HepG2 (cell line): Measurements from ENCODE around the gene RUNX2. TPM values are rescaled to one million over a fixed set of nuclear protein-coding genes. Genes with fewer than 3 reads are reported as not detected.

Source experiments
- ATAC-seq: fragments of 200-7000 bp; cut with Tn5 transposase; 3 replicates; pipeline ENCODE4 v1.9.1; 2020; ENCODE audit warnings: mild to moderate bottlenecking, moderate library complexity
- BruUV-seq: library from RNA; stranded (reverse); fragments of 400-500 nt; replicated peaks from 2 replicates; lab custom pipeline; 2021; lab: Mats Ljungman, UMichigan
- CTCF ChIA-PET: fragments of 300-600 bp; formaldehyde crosslinking; extraction: SDS; loops from one replicate; lab custom pipeline; 2021; ENCODE audit warnings: low total read pairs, inconsistent platforms, low intra/inter-chr PET ratio; lab: Yijun Ruan, JAX
- POLR2A ChIA-PET: fragments of 350-600 bp; sonication (Branson Sonifier 250); formaldehyde crosslinking; loops from one replicate; lab custom pipeline; 2020; ENCODE audit warnings: antibody characterized with exemption, inconsistent platforms; lab: Yijun Ruan, JAX
- DNase-seq: peaks from one replicate; pipeline ENCODE4 v3.0.0-alpha.2; 2015; ENCODE audit warnings: low spot score
- FAIRE-seq: peaks from 3 replicates; lab custom pipeline; 2011; peaks lifted over from hg19 to GRCh38; lab: Jason Lieb, UNC
- H2AFZ ChIP-seq: one replicate; pipeline ENCODE4 v1.6.1; 2011; ENCODE audit warnings: low read length, inconsistent platforms
- H3K27ac ChIP-seq: fragments of 300-600 bp; 3 replicates; pipeline ENCODE4 v1.8.0; 2011; ENCODE audit warnings: mixed run types, mild to moderate bottlenecking, mixed read lengths, low read length, inconsistent platforms; ENCODE audit not compliant: insufficient read depth; ENCODE audit errors: extremely low read length
- H3K27me3 ChIP-seq, 2 experiments: fragments of 200-600 bp in 1 of 2; 2 replicates in 1 of 2; 3 replicates in 1 of 2; pipeline versions ENCODE4 v1.6.0 to v1.8.0; 2011; ENCODE audit warnings: low read length in 2 of 2, mild to moderate bottlenecking in 2 of 2, moderate library complexity in 2 of 2, inconsistent platforms in 1 of 2; ENCODE audit not compliant: insufficient read depth in 2 of 2, control insufficient read depth in 1 of 2
- H3K36me3 ChIP-seq, 2 experiments: fragments of 200-600 bp in 1 of 2; replicated peaks in 1 of 2; 2 replicates in 1 of 2; 3 replicates in 1 of 2; pipeline versions ENCODE4 v1.5.1 to v1.8.0; 2011; ENCODE audit warnings: low read length in 2 of 2, inconsistent platforms in 1 of 2; ENCODE audit not compliant: insufficient read depth in 2 of 2, control insufficient read depth in 1 of 2
- H3K4me1 ChIP-seq: 2 replicates; pipeline ENCODE4 v1.5.1; 2012; ENCODE audit warnings: low read length, inconsistent platforms; ENCODE audit not compliant: insufficient read depth
- H3K4me2 ChIP-seq: 2 replicates; pipeline ENCODE4 v1.6.0; 2011; ENCODE audit warnings: low read depth, low read length, inconsistent platforms
- H3K4me3 ChIP-seq, 3 experiments: fragments of 200-600 bp in 1 of 3; sonication (generic), shearing (Covaris generic) in 1 of 3; replicated peaks in 1 of 3; 2 replicates each; pipeline ENCODE4 v1.5.1; 2011 to 2016; ENCODE audit warnings: low read length in 3 of 3, inconsistent platforms in 2 of 3, low read depth in 2 of 3, mild to moderate bottlenecking in 2 of 3, control low read depth in 1 of 3, mixed read lengths in 1 of 3; ENCODE audit not compliant: insufficient read depth in 1 of 3
- H3K79me2 ChIP-seq: one replicate; pipeline ENCODE4 v1.6.1; 2011; ENCODE audit warnings: low read length, inconsistent platforms; ENCODE audit not compliant: insufficient read depth
- H3K9ac ChIP-seq: 2 replicates; pipeline ENCODE4 v1.6.0; 2011; ENCODE audit warnings: mild to moderate bottlenecking, low read depth, low read length, inconsistent platforms; ENCODE audit not compliant: insufficient read depth
- H3K9me3 ChIP-seq: 2 replicates; pipeline ENCODE4 v1.5.1; 2012; ENCODE audit warnings: mild to moderate bottlenecking, low read length
- H4K20me1 ChIP-seq: 2 replicates; pipeline ENCODE4 v1.6.0; 2011; ENCODE audit warnings: inconsistent platforms, mild to moderate bottlenecking, low read length, moderate library complexity; ENCODE audit not compliant: insufficient read depth
- ARHGAP35 ChIP-seq: sonication (generic); formaldehyde crosslinking; IDR thresholded peaks from 2 replicates; pipeline ENCODE4 v1.9.0; 2022; ENCODE audit warnings: mild to moderate bottlenecking, inconsistent platforms, moderate library complexity, missing genetic modification reagents, borderline replicate concordance
- ARID4A ChIP-seq: sonication (generic); formaldehyde crosslinking; IDR thresholded peaks from 2 replicates; pipeline ENCODE4 v1.5.0; 2020; ENCODE audit warnings: mild to moderate bottlenecking, missing genetic modification reagents, borderline replicate concordance
- ESRRA ChIP-seq: sonication (generic); formaldehyde crosslinking; IDR thresholded peaks from 2 replicates; pipeline ENCODE4 v1.5.1; 2020; ENCODE audit warnings: mild to moderate bottlenecking, low read depth, missing genetic modification reagents
- GLI4 ChIP-seq: sonication (generic); formaldehyde crosslinking; IDR thresholded peaks from 2 replicates; pipeline ENCODE4 v1.5.1; 2020; ENCODE audit warnings: missing genetic modification reagents, mild to moderate bottlenecking, moderate library complexity, borderline replicate concordance
- GPN1 ChIP-seq: sonication (generic); formaldehyde crosslinking; IDR thresholded peaks from 2 replicates; pipeline ENCODE4 v1.5.1; 2020; ENCODE audit warnings: missing genetic modification reagents, borderline replicate concordance
- ZFP82 ChIP-seq: sonication (generic); formaldehyde crosslinking; IDR thresholded peaks from 2 replicates; pipeline ENCODE4 v1.5.1; 2020; ENCODE audit warnings: mild to moderate bottlenecking, missing genetic modification reagents, borderline replicate concordance
- ZNF234 ChIP-seq: sonication (generic); formaldehyde crosslinking; conservative IDR thresholded peaks from 2 replicates; pipeline ENCODE4 v1.5.1; 2020; ENCODE audit warnings: mild to moderate bottlenecking, missing genetic modification reagents
- ZNF296 ChIP-seq: sonication (generic); formaldehyde crosslinking; conservative IDR thresholded peaks from 2 replicates; pipeline ENCODE4 v1.5.0; 2020; ENCODE audit warnings: mild to moderate bottlenecking, missing genetic modification reagents
- ZNF816 ChIP-seq: sonication (generic); formaldehyde crosslinking; IDR thresholded peaks from 2 replicates; pipeline ENCODE4 v1.8.0; 2022; ENCODE audit warnings: missing genetic modification reagents, mild to moderate bottlenecking, borderline replicate concordance
- WGBS: methylation state at CpG from one replicate; pipeline ENCODE4 v1.1.6; 2017; ENCODE audit warnings: low lambda C conversion rate; 5-methylcytosine and 5-hydroxymethylcytosine counted together
- in situ Hi-C: cut with HindIII; loops from 2 replicates; pipeline ENCODE4 v1.10.0; 2017; ENCODE audit warnings: low pct_unique_long_range_greater_than_20kb; ENCODE audit not compliant: extremely low pct_ligation_motif_present
- intact Hi-C: fragments of 100-400 bp; cut with micrococcal nuclease; formaldehyde crosslinking; loops from one replicate; pipeline ENCODE4 v1.10.0; 2022; ENCODE audit not compliant: unreplicated experiment
- polyA plus RNA-seq, 8 experiments: library from polyadenylated mRNA; depleted of rRNA in 3 of 8; stranded (reverse) in 7 of 8; unstranded in 1 of 8; fragments of >200 nt; fragmentation: Illumina TruSeq in 4 of 8; extraction: Trizol in 4 of 8; gene quantifications; 2 replicates each; pipeline versions ENCODE4 v1.2.1 to v1.2.3, GENCODE V29; 2011 to 2016; ENCODE audit warnings: low read depth in 4 of 8, missing spikeins in 1 of 8, mixed read lengths in 1 of 8; ENCODE audit not compliant: insufficient read depth in 1 of 8
- total RNA-seq, 5 experiments: library from RNA; depleted of rRNA; stranded (reverse); fragments of >200 nt; fragmentation: Illumina TruSeq; extraction: Trizol; gene quantifications; 2 replicates each; pipeline ENCODE4 v1.2.3, GENCODE V29; 2016; ENCODE audit warnings: low read depth in 1 of 5

The RUNX2 gene
- total and polyA plus RNA-seq, 2 of the 13 experiments (the other 11 are each of a cell fraction or from before 2014, with no cell fraction given): not detected

GRCh38 chr6:45712076-45712475 is 383.9 kb downstream of the RUNX2 start:
- ChIA-PET CTCF (no interaction called here), POLR2A (no interaction called here)

More at GRCh38 chr6:45712076-45712475, 383.9 kb downstream of the RUNX2 start:
- no peaks in the 10 kb centered on the region for H3K79me2 ChIP-seq
- TF ChIP-seq ARID4A (CRISPR knock-in tag): no peak
- no peak for TF ChIP-seq GPN1 (CRISPR knock-in tag)
- no peak for TF ChIP-seq ZNF234 (CRISPR knock-in tag)
- no peak for TF ChIP-seq ESRRA (CRISPR knock-in tag)
- no peak for TF ChIP-seq ZNF816
- TF ChIP-seq GLI4 (CRISPR knock-in tag): no peak
- no peak for TF ChIP-seq ARHGAP35 (CRISPR knock-in tag)
- TF ChIP-seq ZFP82 (CRISPR knock-in tag): no peak
- TF ChIP-seq ZNF296 (CRISPR knock-in tag): no peak
- FAIRE-seq (no peak), DNase-seq (no peak), ATAC-seq (no peak)
- H3K36me3 ChIP-seq: no peaks in the 10 kb centered on the region
- no peak overlapping the region for H2AFZ ChIP-seq
- H3K4me3 ChIP-seq: no peak overlapping the region
- no peak overlapping the region for H3K27ac ChIP-seq
- peaks cover 0 to 11% of the 10 kb centered on the region in 2 experiments; a peak in 3 of 5 replicates for H3K27me3 ChIP-seq
- H3K4me2 ChIP-seq: no peak overlapping the region
- no peaks in the 10 kb centered on the region for H3K4me1 ChIP-seq
- WGBS: 39% methylated on average over 11 of the region's 11 CpGs
- no peaks in the 10 kb centered on the region for H3K9me3 ChIP-seq
- intact Hi-C loops (loop anchor here (5.0 kb wide), 1 partner anchor 290 kb away; no protein-coding TSS in a partner anchor), in situ Hi-C loops (loop anchor here (10.0 kb wide), 1 partner anchor 1237 kb away; no protein-coding TSS in a partner anchor)
- no TSS peak for BruUV-seq
- no peak overlapping the region for H3K9ac ChIP-seq
- H4K20me1 ChIP-seq: no peaks in the 10 kb centered on the region
